Adrenal gland (tissue), 12 donors: Measurements from ENCODE around the gene MSRB1. TPM values are rescaled to one million over a fixed set of nuclear protein-coding genes. Genes with fewer than 3 reads are reported as not detected.
"Not testable (repeated sequence)": the region's sequence is repeated elsewhere in the genome, so short reads cannot be mapped to it uniquely, and the experiment has no call there.

Source experiments
- DNase-seq, 7 donors: peaks; one replicate each; pipeline ENCODE4 v3.0.0-alpha.2; 2019 to 2020
- H3K27ac ChIP-seq, 5 donors: fragments of 200-600 bp; sonication (generic) in 4 of 5; 1 replicate in 3 of 5; 2 replicates in 2 of 5; pipeline versions ENCODE4 v1.5.1 to v1.8.0; 2016 to 2020; ENCODE audit warnings: mild to moderate bottlenecking in 1 of 5
- H3K27me3 ChIP-seq: fragments of 200-600 bp; 2 replicates; pipeline ENCODE4 v1.8.0; 2021
- H3K36me3 ChIP-seq, 2 donors: fragments of 200-600 bp; replicated peaks in 1 of 2; 1 replicate in 1 of 2; 2 replicates in 1 of 2; pipeline versions ENCODE4 v1.5.1 to v1.8.0; 2018 to 2022
- H3K4me1 ChIP-seq, 2 donors: fragments of 200-600 bp; replicated peaks in 1 of 2; 1 replicate in 1 of 2; 2 replicates in 1 of 2; pipeline versions ENCODE4 v1.5.1 to v1.8.0; 2018 to 2021
- H3K4me3 ChIP-seq, 4 donors: fragments of 200-600 bp; sonication (generic) in 3 of 4; one replicate each; pipeline ENCODE4 v1.5.1; 2016 to 2018
- H3K9me3 ChIP-seq, 3 donors: fragments of 200-600 bp; sonication (generic) in 1 of 3; replicated peaks in 1 of 3; 1 replicate in 2 of 3; 2 replicates in 1 of 3; pipeline versions ENCODE4 v1.5.1 to v1.8.0; 2016 to 2021
- POLR2A ChIP-seq, 2 donors: fragments of 450-650 bp; IDR thresholded peaks; one replicate each; pipeline ENCODE4 v1.6.1; 2017; ENCODE audit warnings: antibody characterized with exemption in 2 of 2, mild to moderate bottlenecking in 2 of 2, moderate library complexity in 1 of 2
- WGBS, 4 donors: extraction: QIAGEN DNeasy Blood & Tissue Kit in 2 of 4; methylation state at CpG; one replicate each; pipeline versions ENCODE4 v1.1.5 to v1.1.7; 2013 to 2017; 5-methylcytosine and 5-hydroxymethylcytosine counted together
- intact Hi-C, 2 donors: fragments of 100-400 bp; cut with DNase I; formaldehyde crosslinking; loops; one replicate each; pipeline versions ENCODE4 v1.14.1 to v1.15.0; 2022 to 2023
- polyA plus RNA-seq, 3 donors: library from polyadenylated mRNA; stranded (reverse); fragments of 200-250 nt in 2 of 3; fragments of 350-450 nt in 1 of 3; fragmentation: Illumina TruSeq in 1 of 3; extraction: RNeasy Lipid Tissue Mini Kit (QIAGEN cat#74804) in 1 of 3; gene quantifications; one replicate each; pipeline ENCODE4 v1.2.3, GENCODE V29; 2013 to 2014
- total RNA-seq, 9 donors: library from RNA; depleted of rRNA in 4 of 9; stranded (reverse); fragments of >200 nt in 4 of 9; fragments of 120-200 nt in 1 of 9; fragmentation: NEBNext Ultra II Directional in 1 of 9; extraction: Animal tissue kit (Norgen Biotek cat#: 25700) in 1 of 9; gene quantifications; one replicate each; pipeline versions ENCODE4 v1.1.0 to v1.2.4, GENCODE V29; 2013 to 2023
- TF ChIP-seq, protein P1 (sequence below), 6 experiments: fragments of 450-650 bp in 4 of 6; fragments of 200-600 bp in 2 of 6; sonication (generic) in 1 of 6; IDR thresholded peaks; 1 replicate in 5 of 6; 2 replicates in 1 of 6; pipeline versions ENCODE4 v1.5.1 to v1.8.0; 2016 to 2021; ENCODE audit warnings: antibody characterized with exemption in 6 of 6, mild to moderate bottlenecking in 2 of 6, moderate library complexity in 1 of 6
- donor health status: healthy with polysubstance abuse.
- donor health status: Bipolar disorder and iron deficiency.
- donor health status: DM: yes; HTN: yes; CAD: no.
- donor health status: DM: no; HTN: no; CAD: no.
- donor health status: DM: no; HTN: no; CAD: no.
- donor health status: DM: yes; HTN: yes; CAD: no.

The MSRB1 gene
- total and polyA plus RNA-seq, 12 donors: 8.1 to 38.9 (median 16.1) TPM

- peak; percentile 91 to 95 (median 94) for DNase-seq
- H3K9me3 ChIP-seq: no peaks in the 10 kb centered on the region
- 0 to 1% (median 1%) methylated on average over 7 to 79 of the region's 79 CpGs for WGBS, 4 donors
- H3K27me3 ChIP-seq: no peaks in the 10 kb centered on the region
- peak within 1 kb of the TSS in 3 of 4 donors; percentile 56 to 67 (median 63) for H3K4me3 ChIP-seq
- peaks cover 0 to 23% of the 10 kb centered on the region in 2 donors for H3K36me3 ChIP-seq
- intact Hi-C loops: no loop called here
- TF ChIP-seq, protein P1, sequence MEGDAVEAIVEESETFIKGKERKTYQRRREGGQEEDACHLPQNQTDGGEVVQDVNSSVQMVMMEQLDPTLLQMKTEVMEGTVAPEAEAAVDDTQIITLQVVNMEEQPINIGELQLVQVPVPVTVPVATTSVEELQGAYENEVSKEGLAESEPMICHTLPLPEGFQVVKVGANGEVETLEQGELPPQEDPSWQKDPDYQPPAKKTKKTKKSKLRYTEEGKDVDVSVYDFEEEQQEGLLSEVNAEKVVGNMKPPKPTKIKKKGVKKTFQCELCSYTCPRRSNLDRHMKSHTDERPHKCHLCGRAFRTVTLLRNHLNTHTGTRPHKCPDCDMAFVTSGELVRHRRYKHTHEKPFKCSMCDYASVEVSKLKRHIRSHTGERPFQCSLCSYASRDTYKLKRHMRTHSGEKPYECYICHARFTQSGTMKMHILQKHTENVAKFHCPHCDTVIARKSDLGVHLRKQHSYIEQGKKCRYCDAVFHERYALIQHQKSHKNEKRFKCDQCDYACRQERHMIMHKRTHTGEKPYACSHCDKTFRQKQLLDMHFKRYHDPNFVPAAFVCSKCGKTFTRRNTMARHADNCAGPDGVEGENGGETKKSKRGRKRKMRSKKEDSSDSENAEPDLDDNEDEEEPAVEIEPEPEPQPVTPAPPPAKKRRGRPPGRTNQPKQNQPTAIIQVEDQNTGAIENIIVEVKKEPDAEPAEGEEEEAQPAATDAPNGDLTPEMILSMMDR (IDR thresholded peaks at IDR 0.05): peak; percentile 19 to 60 (median 50)
- peak; percentile 86 to 96 for TF ChIP-seq POLR2A (IDR thresholded peaks at IDR 0.05)
- H3K27ac ChIP-seq: peak within 1 kb of the TSS in 4 of 5 donors; percentile 52 to 85 (median 80)
- H3K4me1 ChIP-seq: peaks cover 10 to 21% of the 10 kb centered on the region in 2 donors
Measured at GRCh38 chr16:1959269-1960039, 16.5 kb upstream of the MSRB1 start, which contains the start of gene NDUFB10. Gene NDUFB10, plus strand, starts transcription at chr16:1959538. Its CDS starts 87 bp downstream, at chr16:1959625.

- Histone ChIP-seq H3K4me1 (peaks cover 6 to 19% of the 10 kb centered on the region in 2 donors), H3K9me3 (no peaks in the 10 kb centered on the region), H3K36me3 (peaks cover 0 to 23% of the 10 kb centered on the region in 2 donors), H3K27ac (peak overlapping the region in 1 of 5 donors; percentile 9), H3K4me3 (peak overlapping the region in 1 of 4 donors; percentile 63), H3K27me3 (no peaks in the 10 kb centered on the region)
- WGBS, 4 donors: 10 to 36% (median 28%) methylated on average over 6 to 14 of the region's 14 CpGs
- DNase-seq: peak in 2 of 7 donors; percentile 47 to 56
- TF ChIP-seq, protein P1 (IDR thresholded peaks at IDR 0.05): no peak
- no peak for TF ChIP-seq POLR2A (IDR thresholded peaks at IDR 0.05)
- intact Hi-C loops: no loop called here
Measured at GRCh38 chr16:1958715-1959268, 15.8 kb upstream of the MSRB1 start.

GRCh38 chr16:1958143-1958491 lies 15.1 kb upstream of the MSRB1 start:
- H3K4me3 ChIP-seq, H3K27me3 ChIP-seq, H3K9me3 ChIP-seq, intact Hi-C loops, H3K27ac ChIP-seq: not testable (repeated sequence)
- Histone ChIP-seq H3K36me3 (peaks cover 0 to 21% of the 10 kb centered on the region in 2 donors), H3K4me1 (peaks cover 0 to 13% of the 10 kb centered on the region in 2 donors)
- 64 to 87% (median 69%) methylated on average over 3 to 30 of the region's 30 CpGs for WGBS, 4 donors
- DNase-seq: peak in 2 of 7 donors; percentile 17 to 34

- H3K9me3 ChIP-seq, H3K4me3 ChIP-seq, H3K27ac ChIP-seq, H3K27me3 ChIP-seq, H3K4me1 ChIP-seq, intact Hi-C loops: not testable (repeated sequence)
- DNase-seq: peak in 1 of 7 donors; percentile 20
- WGBS, 4 donors: 81 to 93% (median 85%) methylated on average over 16 to 20 of the region's 22 CpGs
- H3K36me3 ChIP-seq: peaks cover 0 to 15% of the 10 kb centered on the region in 2 donors
Measured at GRCh38 chr16:1957434-1958142, 14.6 kb upstream of the MSRB1 start.

- Histone ChIP-seq H3K27ac (no peak overlapping the region), H3K4me1 (no peaks in the 10 kb centered on the region), H3K27me3 (no peaks in the 10 kb centered on the region), H3K36me3 (no peaks in the 10 kb centered on the region), H3K9me3 (no peaks in the 10 kb centered on the region), H3K4me3 (no peak overlapping the region)
- peak in 1 of 7 donors; percentile 19 for DNase-seq
- WGBS, 4 donors: 82 to 91% (median 83%) methylated on average over 5 to 22 of the region's 22 CpGs
- no peak for TF ChIP-seq POLR2A (IDR thresholded peaks at IDR 0.05)
- TF ChIP-seq, protein P1 (IDR thresholded peaks at IDR 0.05): no peak
- intact Hi-C loops: no loop called here
Measured at GRCh38 chr16:1953734-1954133, 10.7 kb upstream of the MSRB1 start.
